D721Med (cell line): ENCODE data around the gene SIL1.

Experiments
- DNase-seq: peaks from one replicate; pipeline ENCODE4 v3.0.0; 2011; ENCODE audit warnings: low spot score; ENCODE audit not compliant: insufficient read length
- FAIRE-seq: peaks from 2 replicates; lab custom pipeline; 2011; peaks lifted over from hg19 to GRCh38; lab: Jason Lieb, UNC
- TF ChIP-seq, protein P1 (sequence below): IDR thresholded peaks from 2 replicates; pipeline ENCODE4 v1.5.1; 2012; ENCODE audit warnings: mild to moderate bottlenecking, control low read depth; ENCODE audit not compliant: insufficient read depth; ENCODE audit errors: missing control alignments

Gene SIL1

DNA sequence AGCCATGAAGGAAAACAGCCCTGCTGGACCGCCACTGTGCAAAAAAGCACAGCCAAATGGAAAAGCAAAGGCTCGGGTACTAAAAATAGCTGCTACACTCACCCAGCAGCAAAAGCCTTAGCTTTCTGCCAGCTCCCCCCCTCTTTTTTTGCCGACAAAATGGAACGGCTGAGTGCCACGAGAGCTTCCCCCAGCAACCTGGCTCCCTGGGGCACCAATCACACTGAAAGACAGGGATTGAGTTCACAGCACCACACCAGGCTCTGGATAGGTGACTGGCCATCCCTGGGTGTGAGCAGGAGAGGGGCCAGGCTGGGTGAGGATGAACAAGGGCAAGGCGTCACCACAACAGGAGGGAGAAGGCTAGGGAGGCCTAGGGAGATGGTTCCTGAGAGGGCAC lies 66.7 kb downstream of the SIL1 start:
- FAIRE-seq (no peak), DNase-seq (no peak)
- TF ChIP-seq, protein P1, sequence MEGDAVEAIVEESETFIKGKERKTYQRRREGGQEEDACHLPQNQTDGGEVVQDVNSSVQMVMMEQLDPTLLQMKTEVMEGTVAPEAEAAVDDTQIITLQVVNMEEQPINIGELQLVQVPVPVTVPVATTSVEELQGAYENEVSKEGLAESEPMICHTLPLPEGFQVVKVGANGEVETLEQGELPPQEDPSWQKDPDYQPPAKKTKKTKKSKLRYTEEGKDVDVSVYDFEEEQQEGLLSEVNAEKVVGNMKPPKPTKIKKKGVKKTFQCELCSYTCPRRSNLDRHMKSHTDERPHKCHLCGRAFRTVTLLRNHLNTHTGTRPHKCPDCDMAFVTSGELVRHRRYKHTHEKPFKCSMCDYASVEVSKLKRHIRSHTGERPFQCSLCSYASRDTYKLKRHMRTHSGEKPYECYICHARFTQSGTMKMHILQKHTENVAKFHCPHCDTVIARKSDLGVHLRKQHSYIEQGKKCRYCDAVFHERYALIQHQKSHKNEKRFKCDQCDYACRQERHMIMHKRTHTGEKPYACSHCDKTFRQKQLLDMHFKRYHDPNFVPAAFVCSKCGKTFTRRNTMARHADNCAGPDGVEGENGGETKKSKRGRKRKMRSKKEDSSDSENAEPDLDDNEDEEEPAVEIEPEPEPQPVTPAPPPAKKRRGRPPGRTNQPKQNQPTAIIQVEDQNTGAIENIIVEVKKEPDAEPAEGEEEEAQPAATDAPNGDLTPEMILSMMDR: no peak

DNA sequence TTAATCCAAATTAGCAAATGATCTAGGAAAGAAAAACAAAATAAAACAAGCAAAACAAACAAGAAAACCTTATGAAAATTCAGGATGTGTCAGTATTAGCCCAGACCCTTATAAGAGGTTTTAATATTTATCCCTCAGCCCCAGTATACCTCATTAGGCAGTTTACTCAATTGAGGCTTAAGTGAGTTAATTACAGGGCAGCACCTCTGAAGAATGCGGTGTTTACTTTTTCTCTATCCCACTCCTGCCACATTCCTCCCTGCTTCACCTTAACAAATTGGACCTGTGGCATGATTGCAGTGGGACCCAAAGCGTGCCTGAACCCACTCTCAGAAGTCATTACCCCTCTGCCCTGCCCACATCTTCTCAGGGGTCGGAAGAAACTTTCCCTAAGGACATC lies 67.1 kb downstream of the SIL1 start:
- DNase-seq (no peak), FAIRE-seq (no peak)
- TF ChIP-seq, protein P1: no peak

DNA sequence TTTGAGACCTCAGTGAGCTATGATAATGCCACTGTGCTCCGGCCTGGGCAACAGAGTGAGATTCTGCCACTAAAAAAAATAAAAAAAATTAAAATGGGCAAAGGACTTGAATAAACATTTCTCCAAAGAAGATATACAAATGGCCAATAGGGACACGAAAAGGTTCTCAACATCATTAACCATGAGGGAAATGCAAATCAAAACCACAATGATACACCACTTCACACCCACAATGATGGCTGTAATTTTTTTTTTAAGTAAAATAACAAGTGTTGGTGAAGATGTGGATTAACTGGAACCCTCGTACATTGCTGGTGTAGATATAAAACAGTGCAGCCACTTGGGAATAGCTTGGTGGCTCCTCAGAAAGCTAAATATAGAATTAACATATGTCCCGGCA lies 68.0 kb downstream of the SIL1 start:
- DNase-seq (no peak), FAIRE-seq (no peak)
- TF ChIP-seq, protein P1: no peak

- FAIRE-seq (no peak), DNase-seq (no peak)
- TF ChIP-seq, protein P1: no peak
Observed at GRCh38 chr5:139126711-139127111, 71.5 kb downstream of the SIL1 start.

DNA sequence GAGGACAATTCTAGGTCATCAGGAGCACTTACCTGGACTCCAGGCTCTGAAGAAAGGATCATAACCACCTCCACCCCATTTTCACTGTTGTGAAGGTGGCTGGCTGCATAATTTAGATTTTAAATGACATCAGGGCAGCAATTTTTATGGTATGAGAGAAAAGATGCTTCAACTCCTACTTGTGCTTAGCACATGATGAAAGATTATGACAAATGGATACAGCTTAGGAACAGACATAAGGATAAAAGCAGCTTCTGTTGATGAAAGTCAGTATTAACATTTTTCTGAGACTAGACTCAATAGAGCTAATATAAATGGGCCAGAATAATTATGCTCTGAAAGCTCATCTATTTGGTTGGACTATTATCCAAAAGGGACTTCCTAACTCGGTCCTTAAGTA lies 72.2 kb downstream of the SIL1 start:
- TF ChIP-seq, protein P1: no peak
- DNase-seq (no peak), FAIRE-seq (no peak)

- TF ChIP-seq, protein P1: no peak
- FAIRE-seq: no peak
- no peak for DNase-seq
Observed at GRCh38 chr5:139124774-139125520, 73.2 kb downstream of the SIL1 start.

DNA sequence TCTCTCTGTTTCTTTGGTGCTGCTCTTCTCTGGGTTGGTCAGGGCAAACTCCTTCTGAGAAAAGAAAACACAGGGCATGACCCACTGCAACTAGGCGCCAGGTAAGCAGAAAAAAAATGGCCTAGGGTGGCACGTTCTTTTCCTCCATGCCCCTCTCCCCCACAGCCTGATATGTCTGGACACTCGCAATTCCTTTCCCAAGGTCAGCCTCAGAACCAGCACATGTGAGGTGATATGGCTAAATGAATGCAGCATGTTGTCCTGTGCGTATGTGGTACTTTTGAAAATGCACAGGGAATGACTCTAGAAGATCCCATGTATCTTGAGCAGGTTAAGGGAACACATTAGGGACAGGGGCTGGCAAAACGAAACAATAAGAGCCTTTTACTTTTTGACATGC lies 77.0 kb downstream of the SIL1 start:
- TF ChIP-seq, protein P1: no peak
- FAIRE-seq (no peak), DNase-seq (no peak)
